Measurements from ENCODE around the gene CFAP53. TPM values are rescaled to one million over a fixed set of nuclear protein-coding genes. Genes with fewer than 3 reads are reported as not detected.

Gene CFAP53
- total RNA-seq, 1 experiment from 2014 or later, result 0.94 TPM

DNA sequence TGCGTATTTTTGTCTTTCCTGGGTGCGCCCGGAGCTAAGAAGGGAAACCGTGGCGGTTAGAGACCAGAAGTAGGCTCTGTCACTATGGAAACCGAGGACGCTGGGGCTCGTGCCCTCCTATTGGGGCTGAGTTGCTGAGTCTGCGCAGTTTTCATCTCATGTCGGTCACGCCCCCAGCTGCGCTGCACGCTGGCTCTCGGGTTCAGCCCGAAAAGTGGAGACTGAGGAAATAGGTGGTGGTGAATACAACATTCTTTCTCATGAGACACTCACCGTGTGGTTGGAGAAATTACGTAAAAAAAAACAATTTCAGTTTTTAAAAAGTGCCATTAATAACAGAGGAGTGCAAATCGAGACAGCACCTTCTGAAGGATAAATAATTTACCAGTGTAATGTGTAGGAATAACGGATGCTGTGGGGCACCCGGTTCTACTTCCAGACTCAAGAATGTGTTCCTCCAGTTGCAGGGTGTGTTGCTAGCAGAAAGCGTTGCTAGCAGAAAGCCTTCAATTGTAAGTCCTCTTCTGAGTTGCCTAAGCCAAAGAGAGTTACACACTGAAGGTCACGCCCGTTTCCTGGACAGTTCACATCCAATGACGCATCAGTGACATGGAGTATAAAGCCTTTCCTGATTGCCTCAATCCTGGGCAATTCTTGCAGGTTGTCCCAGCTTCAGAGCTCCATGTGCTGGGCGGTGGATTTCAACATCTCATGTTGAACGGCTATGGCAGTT, 41.6 kb upstream of the CFAP53 start:
- TSS peak; percentile 74 for BruUV-seq (replicated peaks)
- peak; percentile 88 for DNase-seq
- CTCF ChIA-PET, result interaction anchor here (1.2 to 2.6 kb wide), 2 partner anchors 49 to 342 kb away, joined by 3 to 10 read pairs; no protein-coding TSS in a partner anchor
- no peaks in the 10 kb centered on the region for H3K27me3 Mint-ChIP-seq (ENCODE audit: unreplicated experiment)
- peak overlapping the region; percentile 64 for H3K27ac Mint-ChIP-seq (ENCODE audit: unreplicated experiment)
- peaks cover 35% of the 10 kb centered on the region for H3K4me1 Mint-ChIP-seq (ENCODE audit: low read depth, unreplicated experiment)
- H3K4me3 Mint-ChIP-seq (ENCODE audit: low read depth, unreplicated experiment), result peak overlapping the region; percentile 81
- intact Hi-C loops (cut with micrococcal nuclease; ENCODE audit: unreplicated experiment), result loop anchor here (1.0 kb wide), 1 partner anchor 21 kb away; the partner anchor contains the start of gene CXXC1
- H3K36me3 Mint-ChIP-seq (ENCODE audit: insufficient read depth, unreplicated experiment), result peaks cover 16% of the 10 kb centered on the region
- no peaks in the 10 kb centered on the region for H3K9me3 Mint-ChIP-seq (ENCODE audit: low read depth, unreplicated experiment)
- TF ChIP-seq CTCF (IDR thresholded peaks at IDR 0.05; ENCODE audit: unreplicated experiment), result no peak

DNA sequence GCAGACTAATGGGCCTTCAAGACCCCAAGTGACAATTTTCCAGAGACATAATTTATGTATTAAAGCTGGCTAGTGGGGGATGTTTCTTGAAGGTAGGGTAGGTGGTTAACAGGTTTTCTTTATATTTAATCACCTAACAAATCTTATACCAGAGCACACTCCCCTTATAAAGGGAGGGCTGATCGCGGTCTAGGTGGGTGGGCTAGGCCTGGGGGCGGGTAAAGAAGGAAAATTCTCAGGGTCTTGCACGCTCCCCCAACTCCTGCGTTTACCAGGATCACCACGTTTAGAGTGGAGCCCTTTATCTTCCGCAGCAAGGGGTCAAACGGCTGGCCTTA, 41.1 kb upstream of the CFAP53 start:
- intact Hi-C loops (cut with micrococcal nuclease; ENCODE audit: unreplicated experiment), result no loop called here
- Mint-ChIP-seq H3K4me3 (ENCODE audit: low read depth, unreplicated experiment) (peak overlapping the region; percentile 81), H3K36me3 (ENCODE audit: insufficient read depth, unreplicated experiment) (peaks cover 16% of the 10 kb centered on the region), H3K4me1 (ENCODE audit: low read depth, unreplicated experiment) (peaks cover 35% of the 10 kb centered on the region), H3K27ac (ENCODE audit: unreplicated experiment) (peak overlapping the region; percentile 64), H3K27me3 (ENCODE audit: unreplicated experiment) (no peaks in the 10 kb centered on the region), H3K9me3 (ENCODE audit: low read depth, unreplicated experiment) (no peaks in the 10 kb centered on the region)
- DNase-seq, result no peak
- no peak for TF ChIP-seq CTCF (IDR thresholded peaks at IDR 0.05; ENCODE audit: unreplicated experiment)
- CTCF ChIA-PET, result interaction anchor here (2.6 kb wide), 1 partner anchor 50 kb away, joined by 10 read pairs; no protein-coding TSS in a partner anchor
- BruUV-seq (replicated peaks), result no TSS peak

DNA sequence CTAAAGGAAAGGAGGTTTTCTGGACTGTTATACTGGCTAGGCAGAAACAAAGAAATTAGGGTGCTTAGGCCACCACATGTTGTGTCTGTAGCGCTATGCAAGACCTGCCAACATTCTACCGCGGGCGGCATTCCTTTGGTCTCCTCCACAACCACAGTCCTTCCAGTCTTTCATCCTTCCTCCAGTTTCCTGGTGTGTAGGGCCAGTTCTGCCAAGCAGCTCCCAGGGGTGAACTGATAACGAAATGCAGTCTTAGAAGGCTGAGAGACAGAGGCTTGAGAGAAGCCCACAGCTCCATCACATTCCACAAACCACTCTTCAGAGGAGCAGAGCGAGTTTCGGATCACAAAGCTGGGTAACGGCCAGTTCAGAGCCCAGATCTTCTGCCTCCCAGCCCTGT, 40.6 kb upstream of the CFAP53 start:
- intact Hi-C loops (cut with micrococcal nuclease; ENCODE audit: unreplicated experiment), result no loop called here
- no TSS peak for BruUV-seq (replicated peaks)
- peak overlapping the region; percentile 64 for H3K27ac Mint-ChIP-seq (ENCODE audit: unreplicated experiment)
- TF ChIP-seq CTCF (IDR thresholded peaks at IDR 0.05; ENCODE audit: unreplicated experiment), result no peak
- H3K9me3 Mint-ChIP-seq (ENCODE audit: low read depth, unreplicated experiment), result no peaks in the 10 kb centered on the region
- no peaks in the 10 kb centered on the region for H3K27me3 Mint-ChIP-seq (ENCODE audit: unreplicated experiment)
- DNase-seq, result peak; percentile 22
- peaks cover 35% of the 10 kb centered on the region for H3K4me1 Mint-ChIP-seq (ENCODE audit: low read depth, unreplicated experiment)
- peak overlapping the region; percentile 81 for H3K4me3 Mint-ChIP-seq (ENCODE audit: low read depth, unreplicated experiment)
- CTCF ChIA-PET, result interaction anchor here (2.6 kb wide), 1 partner anchor 50 kb away, joined by 10 read pairs; no protein-coding TSS in a partner anchor
- peaks cover 16% of the 10 kb centered on the region for H3K36me3 Mint-ChIP-seq (ENCODE audit: insufficient read depth, unreplicated experiment)

DNA sequence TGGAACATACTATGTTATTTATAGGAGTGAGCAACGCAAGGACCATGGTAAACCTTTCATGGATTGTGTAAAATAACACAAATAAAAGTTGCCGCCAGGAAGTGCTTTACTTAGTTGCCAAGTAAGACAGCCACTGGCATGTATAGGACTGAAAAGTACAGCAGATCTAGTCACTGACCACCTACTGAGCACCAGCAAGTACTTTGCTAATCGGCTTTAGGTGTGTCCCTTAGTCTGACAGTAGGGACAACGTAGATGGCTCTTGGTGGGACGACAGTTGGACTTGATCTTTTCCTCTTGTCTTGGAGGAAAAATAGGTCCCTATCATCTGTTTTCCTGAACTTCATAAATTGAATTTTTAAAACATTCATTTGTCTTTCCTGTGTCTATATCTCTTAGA, 34.8 kb upstream of the CFAP53 start:
- Mint-ChIP-seq H3K27ac (ENCODE audit: unreplicated experiment) (no peak overlapping the region), H3K4me1 (ENCODE audit: low read depth, unreplicated experiment) (peaks cover 12% of the 10 kb centered on the region), H3K9me3 (ENCODE audit: low read depth, unreplicated experiment) (no peaks in the 10 kb centered on the region), H3K36me3 (ENCODE audit: insufficient read depth, unreplicated experiment) (no peaks in the 10 kb centered on the region), H3K4me3 (ENCODE audit: low read depth, unreplicated experiment) (no peak overlapping the region), H3K27me3 (ENCODE audit: unreplicated experiment) (no peaks in the 10 kb centered on the region)
- CTCF ChIA-PET, result no interaction called here
- no TSS peak for BruUV-seq (replicated peaks)
- no peak for TF ChIP-seq CTCF (IDR thresholded peaks at IDR 0.05; ENCODE audit: unreplicated experiment)
- intact Hi-C loops (cut with micrococcal nuclease; ENCODE audit: unreplicated experiment), result no loop called here
- no peak for DNase-seq
